Measurements from ENCODE around the gene NKIRAS2.
"Not testable (repeated sequence)": the region's sequence is repeated elsewhere in the genome, so short reads cannot be mapped to it uniquely, and the experiment has no call there.

The NKIRAS2 gene

GRCh38 chr17:42000413-42001133 lies 19.3 kb upstream of the NKIRAS2 start:
- no peak for DNase-seq

- DNase-seq = no peak
These were observed 18.2 kb upstream of the NKIRAS2 start for GRCh38 chr17:42001729-42002128.

GRCh38 chr17:42002175-42002791 lies 17.6 kb upstream of the NKIRAS2 start:
- DNase-seq = no peak

- no peak for DNase-seq
These were observed 17.0 kb upstream of the NKIRAS2 start for GRCh38 chr17:42002792-42003301.

- no peak for DNase-seq
These were observed 14.7 kb upstream of the NKIRAS2 start for GRCh38 chr17:42005166-42005565.

GRCh38 chr17:42009170-42009569 lies 10.7 kb upstream of the NKIRAS2 start:
- no peak for DNase-seq

GRCh38 chr17:42010266-42010680 lies 9.6 kb upstream of the NKIRAS2 start:
- not testable (repeated sequence) for DNase-seq

GRCh38 chr17:42010898-42011516 lies 8.9 kb upstream of the NKIRAS2 start:
- no peak for DNase-seq

- DNase-seq = not testable (repeated sequence)
These were observed 7.5 kb upstream of the NKIRAS2 start for GRCh38 chr17:42012363-42012762.

- not testable (repeated sequence) for DNase-seq
These were observed 6.2 kb upstream of the NKIRAS2 start for GRCh38 chr17:42013740-42014139.

- no peak for DNase-seq
These were observed 3.5 kb upstream of the NKIRAS2 start for GRCh38 chr17:42016411-42016831.

GRCh38 chr17:42016941-42017865 lies 2.7 kb upstream of the NKIRAS2 start, which contains the start of gene DNAJC7:
Gene DNAJC7 (minus strand): TSS chr17:42017439. CDS start chr17:42017416, 23 bp downstream.
- DNase-seq = peak; percentile 98

- no peak for DNase-seq
These were observed 2.1 kb upstream of the NKIRAS2 start for GRCh38 chr17:42017866-42018200.

GRCh38 chr17:42018339-42018738 lies 1.6 kb upstream of the NKIRAS2 start:
- no peak for DNase-seq

- no peak for DNase-seq
These were observed 902 bp upstream of the NKIRAS2 start for GRCh38 chr17:42018988-42019387.

- DNase-seq = not testable (repeated sequence)
These were observed 955 bp downstream of the NKIRAS2 start for GRCh38 chr17:42020845-42021244.

- DNase-seq = no peak
These were observed 3.8 kb downstream of the NKIRAS2 start for GRCh38 chr17:42023524-42024349.

GRCh38 chr17:42025191-42025579 lies 5.3 kb downstream of the NKIRAS2 start:
- no peak for DNase-seq

GRCh38 chr17:42025936-42026335 lies 6.0 kb downstream of the NKIRAS2 start:
- DNase-seq = no peak

- DNase-seq = no peak
These were observed 7.1 kb downstream of the NKIRAS2 start for GRCh38 chr17:42026857-42027589.

- peak; percentile 51 for DNase-seq
These were observed 7.7 kb downstream of the NKIRAS2 start for GRCh38 chr17:42027590-42027889.

Data from retina (tissue), 1 donor.